Measurements from ENCODE around the gene GALNT18. TPM values are rescaled to one million over a fixed set of nuclear protein-coding genes. Genes with fewer than 3 reads are reported as not detected.
A peak's percentile ranks its signal among the peaks of the same experiment; 100 is the strongest.

GALNT18 gene
- total and polyA plus RNA-seq, 4 donors: 17.7 to 109 (median 63.7) TPM

GRCh38 chr11:11397781-11398180, 224.0 kb downstream of the GALNT18 start:
- 90 to 92% methylated on average over 3 of the region's 3 CpGs for WGBS, 2 donors
- Histone ChIP-seq H3K27ac (ENCODE audit: low read depth in 1 of 2, low read length in 1 of 2) (no peak overlapping the region), H3K9ac (ENCODE audit: insufficient read depth in 1 of 2, low read length in 2 of 2) (no peak overlapping the region), H3K4me3 (no peak overlapping the region), H3K4me1 (ENCODE audit: control insufficient read depth in 5 of 5, insufficient read depth in 5 of 5, low read length in 5 of 5) (peaks cover 0 to 34% (median 11%) of the 10 kb centered on the region in 5 donors), H3K27me3 (ENCODE audit: control insufficient read depth in 3 of 3, insufficient read depth in 3 of 3, low read length in 2 of 3) (no peaks in the 10 kb centered on the region), H3K9me3 (ENCODE audit: control insufficient read depth in 4 of 4, insufficient read depth in 3 of 4, low read length in 3 of 4) (no peaks in the 10 kb centered on the region), H3K36me3 (ENCODE audit: control insufficient read depth in 4 of 4, insufficient read depth in 4 of 4, low read length in 4 of 4) (no peaks in the 10 kb centered on the region)
- no peak for TF ChIP-seq CTCF (IDR thresholded peaks at IDR 0.05; ENCODE audit: control extremely low read depth, extremely low read depth)
- DNase-seq: no peak
- ATAC-seq (ENCODE audit: insufficient read depth, low FRiP score): no peak

GRCh38 chr11:11397036-11397415, 224.8 kb downstream of the GALNT18 start:
- Histone ChIP-seq H3K9ac (ENCODE audit: insufficient read depth in 1 of 2, low read length in 2 of 2) (no peak overlapping the region), H3K27ac (ENCODE audit: low read depth in 1 of 2, low read length in 1 of 2) (no peak overlapping the region), H3K9me3 (ENCODE audit: control insufficient read depth in 4 of 4, insufficient read depth in 3 of 4, low read length in 3 of 4) (no peaks in the 10 kb centered on the region), H3K4me3 (no peak overlapping the region), H3K4me1 (ENCODE audit: control insufficient read depth in 5 of 5, insufficient read depth in 5 of 5, low read length in 5 of 5) (peaks cover 0 to 29% (median 6%) of the 10 kb centered on the region in 5 donors), H3K27me3 (ENCODE audit: control insufficient read depth in 3 of 3, insufficient read depth in 3 of 3, low read length in 2 of 3) (no peaks in the 10 kb centered on the region), H3K36me3 (ENCODE audit: control insufficient read depth in 4 of 4, insufficient read depth in 4 of 4, low read length in 4 of 4) (no peaks in the 10 kb centered on the region)
- no peak for ATAC-seq (ENCODE audit: insufficient read depth, low FRiP score)
- 72 to 86% methylated on average over 2 of the region's 2 CpGs for whole genome bisulfite sequencing, 2 donors
- no peak for DNase-seq
- no peak for TF ChIP-seq CTCF (IDR thresholded peaks at IDR 0.05; ENCODE audit: control extremely low read depth, extremely low read depth)

- no peak for TF ChIP-seq CTCF (IDR thresholded peaks at IDR 0.05; ENCODE audit: control extremely low read depth, extremely low read depth)
- ATAC-seq (ENCODE audit: insufficient read depth, low FRiP score): peak; percentile 22
- H3K27ac ChIP-seq (ENCODE audit: low read depth in 1 of 2, low read length in 1 of 2): no peak overlapping the region
- no peaks in the 10 kb centered on the region for H3K9me3 ChIP-seq (ENCODE audit: control insufficient read depth in 4 of 4, insufficient read depth in 3 of 4, low read length in 3 of 4)
- no peak overlapping the region for H3K9ac ChIP-seq (ENCODE audit: insufficient read depth in 1 of 2, low read length in 2 of 2)
- 69 to 70% methylated on average over 11 of the region's 11 CpGs for whole genome bisulfite sequencing, 2 donors
- peak; percentile 46 to 75 (median 61) for DNase-seq
- H3K27me3 ChIP-seq (ENCODE audit: control insufficient read depth in 3 of 3, insufficient read depth in 3 of 3, low read length in 2 of 3): no peaks in the 10 kb centered on the region
- H3K36me3 ChIP-seq (ENCODE audit: control insufficient read depth in 4 of 4, insufficient read depth in 4 of 4, low read length in 4 of 4): no peaks in the 10 kb centered on the region
- peaks cover 0 to 33% (median 4%) of the 10 kb centered on the region in 5 donors for H3K4me1 ChIP-seq (ENCODE audit: control insufficient read depth in 5 of 5, insufficient read depth in 5 of 5, low read length in 5 of 5)
- no peak overlapping the region for H3K4me3 ChIP-seq
Observed at GRCh38 chr11:11396301-11397035, 225.3 kb downstream of the GALNT18 start.
